ENCODE measurements around the gene ASCC1. TPM values are rescaled to one million over a fixed set of nuclear protein-coding genes. Genes with fewer than 3 reads are reported as not detected.
"Not testable (repeated sequence)": the region's sequence is repeated elsewhere in the genome, so short reads cannot be mapped to it uniquely, and the experiment has no call there.

The ASCC1 gene
- total RNA-seq, 4 donors from 2014 or later: 13.4 to 34.0 (median 20.5) TPM

DNA sequence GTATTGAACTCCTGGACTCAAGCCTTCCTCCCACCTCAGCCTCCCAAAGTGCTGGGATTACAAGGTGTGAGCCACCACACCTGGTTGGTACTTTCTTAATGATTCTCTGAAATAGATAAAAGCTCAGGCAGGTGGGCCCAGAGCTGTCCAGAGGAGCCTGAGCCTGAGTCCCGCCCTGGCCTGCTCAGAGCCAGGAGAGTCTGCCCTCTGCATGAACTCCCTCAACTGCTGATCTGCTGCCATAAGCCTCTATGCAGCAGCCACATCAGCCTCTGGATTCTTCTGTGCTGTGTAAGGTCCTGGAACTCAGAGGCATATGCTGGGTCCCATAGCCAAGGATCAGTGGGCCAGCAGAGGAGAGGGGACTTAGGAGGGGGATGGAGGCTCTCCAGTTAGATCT lies 34.6 kb upstream of the ASCC1 start:
- intact Hi-C loops (cut with DNase I; ENCODE audit: low total_unique reads): no loop called here
- TF ChIP-seq POLR2AphosphoS5 (IDR thresholded peaks at IDR 0.05) (peak in 2 of 3 donors; percentile 11 to 26), POLR2A (IDR thresholded peaks at IDR 0.05) (no peak)
- DNase-seq: peak; percentile 38
- Histone ChIP-seq H3K4me3 (no peak overlapping the region), H3K27me3 (no peaks in the 10 kb centered on the region), H3K4me1 (peaks cover 72 to 92% (median 84%) of the 10 kb centered on the region in 4 donors), H3K9me3 (no peaks in the 10 kb centered on the region), H3K36me3 (no peaks in the 10 kb centered on the region), H3K27ac (peak overlapping the region; percentile 93 to 97 (median 94))
- WGBS, 2 donors (ENCODE audit: low coverage in 1 of 2): 100% methylated on average over 1 of the region's 1 CpG; no CpG with 5 or more reads in 1 of the 2 donors
- in situ Hi-C loops (cut with MboI; ENCODE audit: low pct_ligation_motif_present in 1 of 4, low pct_unique_long_range_greater_than_20kb in 1 of 4, low sequenced_read_pairs in 3 of 4): no loop called here

DNA sequence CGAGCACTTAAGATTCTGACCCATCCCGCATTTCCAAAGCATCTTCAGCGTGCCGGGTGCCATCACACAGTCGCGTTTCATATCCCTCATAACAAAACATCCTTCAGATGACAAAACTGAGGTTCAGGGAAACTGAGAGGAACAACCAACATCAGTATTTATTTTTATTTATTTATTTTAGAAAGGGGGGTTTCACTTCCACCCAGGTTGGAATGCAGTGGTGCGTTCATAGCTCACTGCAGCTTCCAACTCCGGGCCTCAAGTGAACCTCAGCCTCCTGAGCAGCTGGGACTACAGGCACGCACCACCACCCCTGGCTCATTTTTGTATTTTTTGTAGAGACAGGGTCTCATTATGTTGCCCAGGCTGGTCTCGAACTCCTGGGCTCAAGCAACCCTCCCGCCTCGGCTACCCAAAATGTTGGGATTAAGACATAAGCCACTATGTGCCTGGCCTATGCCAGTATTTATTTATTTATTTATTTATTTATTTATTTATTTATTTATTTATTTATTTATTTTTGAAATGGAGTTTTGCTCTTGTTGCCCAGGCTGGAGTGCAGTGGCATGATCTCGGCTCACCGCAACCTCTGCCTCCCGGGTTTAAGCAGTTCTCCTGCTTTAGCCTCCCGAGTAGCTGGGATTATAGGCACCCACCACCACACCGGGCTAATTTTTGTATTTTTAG lies 33.2 kb upstream of the ASCC1 start:
- H3K9me3 ChIP-seq; H3K4me3 ChIP-seq; H3K36me3 ChIP-seq; intact Hi-C loops (cut with DNase I; ENCODE audit: low total_unique reads); H3K27me3 ChIP-seq; DNase-seq: not testable (repeated sequence)
- Histone ChIP-seq H3K4me1 (peaks cover 72 to 92% (median 84%) of the 10 kb centered on the region in 4 donors), H3K27ac (peak overlapping the region; percentile 93 to 97 (median 94))
- 85 to 87% methylated on average over 3 to 17 of the region's 17 CpGs for WGBS, 2 donors (ENCODE audit: low coverage in 1 of 2)
- in situ Hi-C loops (cut with MboI; ENCODE audit: low pct_ligation_motif_present in 1 of 4, low pct_unique_long_range_greater_than_20kb in 1 of 4, low sequenced_read_pairs in 3 of 4): loop anchor here in 2 of 4 donors (10.0 to 25.0 kb wide), 2 partner anchors 85 to 88 kb away; no protein-coding TSS in a partner anchor

DNA sequence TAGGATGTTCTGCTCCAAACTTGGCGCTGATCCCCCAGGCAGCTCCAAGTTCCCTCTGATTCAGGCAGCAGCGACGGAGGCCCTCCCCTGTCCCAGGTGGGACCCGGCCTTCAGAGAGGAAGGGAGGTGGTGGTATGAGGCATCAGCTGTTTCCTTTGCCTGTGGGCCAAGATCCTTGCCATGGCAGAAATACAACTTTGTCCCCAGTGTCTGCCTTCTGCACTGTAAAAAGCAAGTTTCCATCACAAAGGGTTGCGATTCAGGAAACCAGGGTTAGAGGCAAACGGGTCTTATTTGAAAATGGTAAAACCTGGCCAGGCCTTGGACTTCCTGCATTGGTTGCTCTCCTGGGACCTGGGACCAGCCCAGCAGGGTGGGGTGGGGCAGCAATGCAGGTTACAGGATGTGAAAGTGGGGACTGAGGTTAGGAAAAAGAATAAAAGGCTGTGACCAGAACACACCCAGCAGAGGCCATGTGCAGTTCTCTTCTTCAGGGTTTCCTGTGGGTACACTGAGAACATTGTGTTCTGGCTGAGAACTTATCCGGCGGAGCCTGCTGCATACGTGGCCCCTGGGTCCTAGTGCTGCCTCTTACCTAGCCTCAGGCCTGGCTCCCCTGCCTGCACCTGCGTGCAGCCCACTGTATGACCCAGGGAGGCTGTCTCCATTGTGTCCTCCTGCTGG lies 32.5 kb upstream of the ASCC1 start:
- intact Hi-C loops (cut with DNase I; ENCODE audit: low total_unique reads) (no loop called here), in situ Hi-C loops (cut with MboI; ENCODE audit: low pct_ligation_motif_present in 1 of 4, low pct_unique_long_range_greater_than_20kb in 1 of 4, low sequenced_read_pairs in 3 of 4) (loop anchor here in 2 of 4 donors (10.0 to 25.0 kb wide), 2 partner anchors 86 to 89 kb away; no protein-coding TSS in a partner anchor)
- no peaks in the 10 kb centered on the region for H3K36me3 ChIP-seq
- H3K4me1 ChIP-seq: peaks cover 72 to 92% (median 84%) of the 10 kb centered on the region in 4 donors
- peak overlapping the region in 1 of 4 donors; percentile 31 for H3K4me3 ChIP-seq
- TF ChIP-seq EP300 (IDR thresholded peaks at IDR 0.05; ENCODE audit: low read depth) (peak; percentile 99), POLR2AphosphoS5 (IDR thresholded peaks at IDR 0.05) (peak; percentile 85 to 95 (median 91)), CTCF (IDR thresholded peaks at IDR 0.05) (no peak), POLR2A (IDR thresholded peaks at IDR 0.05) (peak; percentile 68)
- peak overlapping the region; percentile 93 to 97 (median 94) for H3K27ac ChIP-seq
- no peaks in the 10 kb centered on the region for H3K27me3 ChIP-seq
- 11 to 15% methylated on average over 5 to 10 of the region's 10 CpGs for WGBS, 2 donors (ENCODE audit: low coverage in 1 of 2)
- DNase-seq: peak; percentile 90
- H3K9me3 ChIP-seq: no peaks in the 10 kb centered on the region

DNA sequence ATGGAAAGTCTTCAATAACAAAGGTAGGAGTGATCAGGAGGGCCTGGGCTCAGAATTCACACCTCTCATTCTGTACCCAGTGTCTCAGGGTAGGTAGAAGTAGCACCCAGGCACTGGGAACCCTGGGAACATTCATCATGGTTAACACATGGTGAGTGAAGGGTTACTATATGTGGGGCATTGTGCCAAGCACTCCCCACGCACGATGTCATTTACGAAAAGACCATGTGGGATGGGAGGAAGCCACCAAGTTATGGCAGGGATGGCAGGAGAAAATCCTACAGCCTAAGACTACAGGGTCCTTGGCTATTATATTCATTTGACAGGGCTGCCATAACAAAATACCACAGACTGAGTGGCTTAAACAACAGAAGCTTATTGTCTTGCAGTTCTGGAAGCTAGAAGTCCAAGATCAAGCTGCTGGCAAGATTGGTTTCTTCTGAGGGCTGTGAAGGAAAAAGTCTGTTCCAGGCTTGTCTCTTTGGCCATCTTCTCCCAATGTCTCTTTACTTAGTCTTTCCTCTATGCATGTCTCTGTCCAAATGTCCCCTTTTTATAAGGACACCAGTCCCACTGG lies 30.0 kb upstream of the ASCC1 start:
- no peaks in the 10 kb centered on the region for H3K9me3 ChIP-seq
- H3K36me3 ChIP-seq: no peaks in the 10 kb centered on the region
- peak overlapping the region; percentile 93 to 97 (median 94) for H3K27ac ChIP-seq
- WGBS, 2 donors (ENCODE audit: low coverage in 1 of 2): 26% methylated on average over 3 of the region's 3 CpGs; no CpG with 5 or more reads in 1 of the 2 donors
- H3K4me1 ChIP-seq: peaks cover 71 to 91% (median 84%) of the 10 kb centered on the region in 4 donors
- in situ Hi-C loops (cut with MboI; ENCODE audit: low pct_ligation_motif_present in 1 of 4, low pct_unique_long_range_greater_than_20kb in 1 of 4, low sequenced_read_pairs in 3 of 4): loop anchor here in 2 of 4 donors (10.0 to 25.0 kb wide), 2 partner anchors 89 to 91 kb away; no protein-coding TSS in a partner anchor
- intact Hi-C loops (cut with DNase I; ENCODE audit: low total_unique reads): no loop called here
- H3K4me3 ChIP-seq: no peak overlapping the region
- TF ChIP-seq POLR2A (IDR thresholded peaks at IDR 0.05) (no peak), EP300 (IDR thresholded peaks at IDR 0.05; ENCODE audit: low read depth) (no peak), POLR2AphosphoS5 (IDR thresholded peaks at IDR 0.05) (no peak), CTCF (IDR thresholded peaks at IDR 0.05) (no peak)
- DNase-seq: no peak
- no peaks in the 10 kb centered on the region for H3K27me3 ChIP-seq
